COLO668 (cell line): Measurements from ENCODE around the gene WSCD2.
"Not testable (repeated sequence)": the region's sequence is repeated elsewhere in the genome, so short reads cannot be mapped to it uniquely, and the experiment has no call there.

Source experiments
- DNase-seq: peaks from one replicate; lab custom pipeline; 2025; ENCODE audit not compliant: unreplicated experiment; lab: John Stamatoyannopoulos, UW

The WSCD2 gene

DNA sequence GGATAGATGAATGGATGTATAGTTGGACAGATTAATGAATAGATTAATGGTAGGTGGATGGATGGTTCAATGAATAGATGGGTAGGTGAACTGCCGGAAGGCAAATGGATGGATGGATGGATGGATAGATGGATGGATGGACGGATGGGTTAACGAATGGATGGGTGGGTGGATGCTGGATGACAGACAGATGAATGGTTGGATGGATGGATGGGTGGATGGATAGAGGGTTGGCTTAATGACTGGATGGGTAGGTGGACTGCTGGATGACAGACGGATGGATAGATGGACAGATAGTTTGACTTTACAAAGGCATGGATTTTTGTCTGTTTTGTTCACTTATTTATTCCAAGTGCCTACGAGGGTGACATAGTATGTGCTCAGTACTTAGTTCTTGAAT is 64.4 kb downstream of the WSCD2 start:
- DNase-seq: no peak

DNA sequence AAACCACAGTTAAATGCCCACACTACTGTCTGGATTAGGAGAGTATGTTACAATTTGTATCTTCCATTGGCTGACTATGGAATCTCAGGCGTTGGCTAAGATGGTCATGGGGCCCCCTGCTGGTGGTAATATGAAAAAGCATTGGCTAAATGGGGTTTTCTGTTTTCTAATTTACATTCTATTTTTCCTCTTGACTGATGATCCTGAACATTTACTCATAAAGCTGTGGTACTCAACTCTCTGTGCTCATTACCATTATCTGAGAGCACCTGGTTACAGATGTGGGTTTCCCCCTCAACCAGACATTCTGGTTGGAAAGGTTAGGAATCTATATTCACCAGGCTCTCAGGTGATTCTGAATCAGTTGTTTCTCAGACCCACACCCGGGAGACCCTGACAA is 64.8 kb downstream of the WSCD2 start:
- DNase-seq: peak; percentile 5

DNA sequence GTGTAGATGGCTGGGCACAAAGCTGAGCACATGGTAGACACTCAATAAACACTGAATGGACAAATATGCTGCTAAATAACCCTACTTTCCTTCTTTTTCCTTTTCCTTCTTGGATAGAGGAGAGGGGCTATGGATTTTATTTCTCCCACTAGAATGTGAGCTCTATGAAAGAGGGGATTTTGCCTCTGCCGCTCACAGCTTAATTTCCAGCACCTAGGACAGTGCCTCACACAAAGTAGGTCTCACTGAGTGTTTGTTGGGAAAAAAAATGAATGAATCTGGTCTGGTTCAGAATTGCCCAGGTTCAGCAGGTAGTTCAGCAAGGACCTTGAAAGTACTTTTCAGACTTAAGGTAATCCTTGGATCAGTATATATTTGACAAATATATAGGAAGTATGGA is 65.5 kb downstream of the WSCD2 start:
- DNase-seq: no peak

DNA sequence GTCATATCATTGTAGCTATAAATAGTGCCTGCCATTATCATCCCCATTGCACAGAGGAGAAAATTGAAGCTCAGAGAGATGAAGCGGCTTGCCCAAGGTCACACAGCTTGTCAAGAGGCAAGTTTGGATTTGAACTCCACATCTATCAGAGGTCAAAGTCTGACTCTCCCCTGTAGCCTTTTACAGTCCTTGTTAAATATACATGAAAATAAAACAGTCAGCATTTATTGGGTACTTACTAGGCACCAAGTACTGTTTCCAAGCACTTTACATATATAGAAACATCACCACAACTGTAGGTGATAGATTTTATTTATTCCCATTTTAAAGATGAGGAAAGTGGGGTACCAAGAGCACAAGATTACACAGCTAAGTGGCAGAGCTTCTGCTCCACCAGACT is 67.2 kb downstream of the WSCD2 start:
- DNase-seq: no peak

DNA sequence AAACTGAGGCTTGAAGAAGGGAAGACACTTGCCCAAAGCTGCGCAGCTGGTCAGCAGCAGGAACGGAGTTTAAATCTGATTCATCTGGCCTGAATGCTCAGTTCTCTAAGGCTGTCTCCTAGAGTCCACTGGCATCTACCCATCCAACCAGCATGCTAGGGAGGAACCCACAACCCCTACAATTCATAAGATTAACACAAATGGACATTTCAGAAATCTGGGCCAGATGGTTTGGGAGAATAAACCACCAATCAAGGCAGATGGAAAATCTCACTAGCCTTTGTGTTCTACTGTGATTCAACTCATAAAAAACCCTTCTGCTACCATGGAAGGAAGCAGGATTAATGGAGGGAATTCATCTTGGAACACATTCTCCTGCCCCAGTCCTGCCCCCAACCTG is 67.8 kb downstream of the WSCD2 start:
- DNase-seq: no peak

DNA sequence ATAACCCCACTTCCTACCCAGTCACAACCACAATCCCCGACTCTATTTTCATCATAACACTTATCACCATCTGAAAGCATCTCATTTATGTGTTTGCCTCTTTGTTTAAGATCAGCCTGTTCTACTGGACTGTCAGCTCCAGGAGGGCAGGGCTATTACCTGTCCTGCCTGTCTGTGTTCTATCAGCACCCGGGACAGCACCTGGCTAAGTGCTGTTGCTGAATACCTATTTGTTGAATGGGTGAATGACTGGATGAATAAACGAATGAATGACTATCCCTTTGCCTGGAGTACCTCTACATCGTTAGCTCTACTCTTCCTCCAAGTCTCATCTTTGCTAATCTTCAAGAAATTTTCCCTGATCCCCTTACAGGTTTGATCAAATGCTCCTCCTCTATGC is 69.0 kb downstream of the WSCD2 start:
- no peak for DNase-seq

DNA sequence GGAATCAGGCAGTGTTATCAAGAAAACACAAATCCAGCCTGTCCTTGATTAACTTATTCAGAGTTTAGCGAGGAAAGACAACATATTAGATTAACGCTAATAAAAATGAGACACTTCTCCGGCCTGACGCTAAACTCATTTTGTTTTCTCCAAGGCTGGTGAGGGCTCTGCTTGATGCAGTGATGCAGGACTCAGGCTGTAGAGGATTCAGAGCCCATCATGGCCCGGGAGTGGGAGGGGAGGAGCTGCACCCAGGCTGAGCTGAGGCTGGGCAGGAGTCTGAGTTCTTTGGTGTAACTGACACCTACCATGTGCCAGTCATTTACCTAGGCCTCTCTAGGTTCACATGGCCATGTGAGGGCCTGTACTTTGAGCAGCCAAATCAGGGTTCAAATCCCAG is 70.0 kb downstream of the WSCD2 start:
- no peak for DNase-seq

DNA sequence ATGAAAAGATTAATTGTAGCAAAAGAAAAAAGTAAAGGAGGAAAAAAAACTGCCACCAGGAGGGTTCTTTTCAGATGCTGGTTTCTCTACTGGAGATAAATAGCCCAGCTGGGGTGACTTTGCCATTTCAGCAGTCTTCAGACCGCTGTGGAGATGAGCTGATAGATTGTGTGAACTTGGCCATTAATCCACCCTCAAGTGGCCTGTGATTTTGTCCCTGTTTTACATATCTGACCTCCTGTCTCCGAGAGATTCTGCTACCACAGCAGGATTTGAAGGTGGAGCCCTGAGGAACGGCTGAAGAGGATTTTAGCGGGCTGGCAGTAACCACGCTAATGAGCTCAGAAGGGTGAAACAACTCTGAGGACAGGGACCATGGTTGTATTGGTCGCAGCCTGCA is 72.7 kb downstream of the WSCD2 start:
- DNase-seq: no peak

DNA sequence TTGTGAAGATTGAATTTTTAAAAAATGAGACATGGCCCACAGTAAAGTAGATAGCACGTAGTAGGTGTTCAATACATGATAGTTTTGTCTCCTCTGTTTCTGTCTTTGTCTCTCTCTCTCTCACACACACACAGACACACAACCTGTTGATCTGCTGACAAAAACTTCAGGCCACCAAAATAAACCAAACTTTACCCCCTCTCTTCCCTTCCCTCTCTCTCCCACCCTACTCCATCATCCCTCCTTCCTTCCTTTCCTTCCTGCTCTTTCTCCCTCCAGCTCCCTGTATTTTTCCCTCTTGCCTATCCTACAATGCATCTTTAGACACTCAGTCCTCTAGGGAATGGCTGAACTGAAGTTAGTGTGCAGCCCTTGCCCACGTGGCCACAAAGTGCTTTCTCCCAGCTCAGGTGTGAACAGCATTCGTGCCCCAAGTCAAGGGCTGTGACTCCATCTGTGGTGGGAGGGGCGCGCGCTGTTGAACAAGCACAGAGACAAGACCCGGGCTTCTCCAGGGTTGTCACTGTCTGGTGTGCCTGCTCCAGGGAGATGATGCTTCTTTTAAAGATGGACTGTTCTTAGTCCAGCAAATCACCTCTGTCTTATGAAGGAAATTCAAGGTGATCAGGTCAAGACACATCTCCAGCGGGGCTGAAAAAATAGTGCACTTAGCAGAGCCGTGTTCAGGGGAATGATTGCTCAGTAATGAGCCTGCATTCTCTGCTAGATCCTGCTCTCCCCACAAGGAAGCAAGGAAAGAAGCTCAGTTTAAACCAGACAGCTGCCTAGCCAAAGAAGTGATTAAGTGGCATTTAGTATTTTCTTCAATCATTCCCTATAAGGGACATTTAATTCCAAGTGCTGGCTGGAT is 75.3 kb downstream of the WSCD2 start:
- DNase-seq: no peak

DNA sequence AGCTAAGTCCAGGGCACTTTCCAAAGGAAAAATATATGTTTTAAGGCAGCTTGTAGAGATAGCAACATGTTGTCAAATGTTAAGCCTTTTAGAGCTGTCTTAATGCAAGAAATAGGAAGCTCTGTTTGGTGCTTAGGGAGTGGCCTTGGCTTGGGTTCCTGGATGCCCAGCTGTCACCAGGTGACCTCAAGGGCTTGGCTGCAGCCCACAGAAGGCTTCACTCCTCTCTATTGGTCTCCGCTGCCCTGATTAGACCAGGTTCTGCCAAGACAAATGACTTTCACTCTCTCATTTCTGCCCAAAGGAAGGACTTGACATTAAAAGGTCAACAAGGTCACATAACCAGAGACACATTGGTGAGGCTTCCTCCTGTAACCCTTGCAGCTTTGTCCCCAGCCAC is 76.8 kb downstream of the WSCD2 start:
- DNase-seq: no peak

DNA sequence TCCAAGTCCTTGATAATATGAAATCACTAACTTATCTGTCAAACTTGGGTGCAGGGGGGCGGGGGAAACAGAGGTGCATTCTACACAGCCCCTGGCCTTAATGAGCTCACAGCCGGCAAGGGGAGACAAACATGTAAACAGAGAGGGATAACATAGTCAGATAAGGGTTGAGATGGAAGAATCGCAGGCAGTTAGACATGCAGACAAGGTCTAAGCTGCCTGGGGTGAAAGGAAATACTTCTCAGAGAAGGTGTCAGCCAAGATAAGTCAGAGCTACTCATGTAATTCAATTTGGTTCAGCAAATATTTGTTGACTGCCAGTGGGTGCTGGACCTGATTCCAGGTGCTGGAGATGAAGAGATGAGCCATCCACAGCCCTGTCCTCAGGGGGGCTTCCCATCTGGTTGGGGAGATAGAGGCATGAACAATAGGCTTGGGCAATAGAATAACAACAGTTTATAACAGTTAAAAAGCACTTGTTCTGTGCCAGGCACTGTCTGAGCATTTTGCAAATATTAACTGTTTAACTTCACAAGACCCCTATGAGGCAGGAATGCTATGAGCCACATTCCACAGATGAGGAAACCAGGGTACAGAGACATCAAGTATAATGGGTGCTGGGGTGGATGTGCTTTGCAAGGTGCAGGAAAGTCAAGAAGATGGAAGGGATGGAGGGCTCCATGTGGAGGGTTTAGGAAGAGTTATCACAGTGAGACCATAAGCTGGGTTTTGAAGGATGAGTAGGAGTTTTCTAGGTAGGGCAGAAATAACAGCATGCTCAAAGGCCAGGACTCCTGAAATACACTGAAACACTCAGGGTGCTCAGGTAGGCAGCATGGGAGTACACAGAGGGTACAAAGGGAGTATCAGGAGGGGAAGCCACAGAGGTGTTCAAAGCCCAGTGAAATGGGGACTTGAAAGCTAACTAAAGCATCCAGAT is 79.0 kb downstream of the WSCD2 start:
- no peak for DNase-seq

DNA sequence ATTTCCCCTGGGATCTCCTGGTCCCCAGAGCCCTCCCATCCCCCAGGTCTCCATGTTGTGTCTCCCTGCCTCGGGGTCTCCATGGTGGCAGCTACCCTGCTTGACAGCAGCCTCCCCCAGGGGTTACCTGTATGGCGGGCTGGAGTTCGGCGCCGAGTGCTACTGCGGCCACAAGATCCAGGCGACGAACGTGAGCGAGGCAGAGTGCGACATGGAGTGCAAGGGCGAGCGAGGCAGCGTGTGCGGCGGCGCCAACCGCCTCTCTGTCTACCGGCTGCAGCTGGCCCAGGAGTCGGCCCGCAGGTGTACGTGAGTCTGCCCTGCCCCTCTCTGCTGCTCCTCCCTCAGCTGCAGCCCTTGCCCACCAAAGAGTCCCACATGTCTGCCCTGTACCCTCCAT is 80.9 kb downstream of the WSCD2 start:
- DNase-seq: no peak

DNA sequence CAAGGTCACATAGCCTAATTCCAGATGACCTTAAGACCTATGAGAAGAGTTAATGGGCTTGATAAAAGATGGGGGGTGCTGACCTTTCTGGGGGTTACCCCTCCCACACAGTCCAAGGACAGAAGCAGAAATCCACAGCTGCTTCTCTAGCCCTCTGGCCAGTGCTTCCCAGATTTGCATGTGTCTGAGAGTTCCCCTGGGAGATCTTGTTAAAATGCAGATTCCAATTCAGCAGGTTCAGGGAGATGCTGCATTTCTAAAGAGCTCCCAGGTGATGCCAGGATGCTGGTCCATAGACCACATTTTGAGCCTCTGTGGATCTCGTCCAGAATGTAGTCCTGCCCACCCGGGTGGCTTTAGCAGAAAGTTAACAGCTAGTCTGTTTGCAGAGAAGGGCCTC is 82.1 kb downstream of the WSCD2 start:
- no peak for DNase-seq

DNA sequence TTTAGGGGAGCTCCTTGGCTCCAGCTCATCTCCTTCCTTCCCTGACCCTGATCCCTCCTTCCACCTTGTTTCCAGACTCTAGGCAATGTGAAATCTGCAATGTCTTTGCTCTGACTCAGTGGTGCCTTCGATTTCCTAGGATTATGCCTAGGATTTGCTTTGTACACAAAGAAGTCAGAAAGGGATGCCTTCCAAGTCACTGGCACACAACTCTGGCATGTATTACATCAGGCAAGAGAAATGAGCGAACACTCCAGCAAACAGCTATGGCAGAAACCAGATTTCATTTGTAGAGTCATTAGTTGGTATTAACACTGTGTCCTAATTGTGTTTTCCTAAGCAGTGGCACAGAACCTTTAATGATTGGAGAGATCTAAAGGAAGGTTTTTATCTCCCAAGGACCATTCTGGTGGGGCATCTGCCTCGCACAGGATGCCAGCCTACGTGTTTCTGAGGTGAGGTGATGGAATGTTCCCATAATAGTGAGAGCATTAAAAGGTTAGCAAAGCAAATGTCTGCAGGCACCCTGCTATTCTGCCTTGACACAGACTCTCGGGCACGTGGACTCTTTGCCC is 84.9 kb downstream of the WSCD2 start:
- no peak for DNase-seq

DNA sequence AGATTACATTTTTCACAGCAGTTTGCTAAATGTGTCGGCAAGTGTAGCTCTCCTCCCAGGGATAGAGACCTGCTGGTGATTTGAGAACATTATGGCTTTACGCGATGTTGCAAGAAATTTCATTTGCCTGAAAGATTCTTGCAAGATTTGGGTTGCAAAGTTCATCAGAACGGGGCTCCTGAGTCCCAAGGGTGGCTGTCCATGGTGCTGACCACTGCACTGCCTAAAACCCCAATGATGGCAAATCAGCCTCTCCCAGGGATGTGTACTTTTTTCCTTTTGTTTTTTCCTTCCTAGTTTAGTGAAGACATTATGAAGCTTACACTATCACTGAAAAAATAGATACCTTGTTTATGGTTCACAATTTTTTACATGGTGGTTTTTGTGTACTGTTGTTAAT is 85.4 kb downstream of the WSCD2 start:
- DNase-seq: no peak

DNA sequence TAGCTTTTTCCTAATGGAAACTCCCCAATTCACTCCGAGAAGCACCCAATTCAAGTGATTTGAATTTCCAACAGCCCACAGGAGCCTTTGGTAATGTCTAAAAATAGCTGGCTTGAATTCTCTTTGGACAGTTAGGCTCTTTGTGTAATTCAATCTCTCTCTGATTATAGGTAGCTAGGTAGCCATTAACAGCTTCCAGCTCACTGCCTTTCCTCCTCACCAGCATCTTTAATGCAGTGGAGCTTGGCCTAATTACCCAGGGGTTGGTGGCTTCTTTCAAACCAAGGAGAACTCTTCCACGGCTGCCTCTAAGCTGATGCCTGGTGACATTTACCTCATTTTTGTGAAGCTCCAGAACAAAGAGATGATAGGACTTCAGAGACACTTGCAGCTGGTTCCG is 86.4 kb downstream of the WSCD2 start:
- DNase-seq: no peak

DNA sequence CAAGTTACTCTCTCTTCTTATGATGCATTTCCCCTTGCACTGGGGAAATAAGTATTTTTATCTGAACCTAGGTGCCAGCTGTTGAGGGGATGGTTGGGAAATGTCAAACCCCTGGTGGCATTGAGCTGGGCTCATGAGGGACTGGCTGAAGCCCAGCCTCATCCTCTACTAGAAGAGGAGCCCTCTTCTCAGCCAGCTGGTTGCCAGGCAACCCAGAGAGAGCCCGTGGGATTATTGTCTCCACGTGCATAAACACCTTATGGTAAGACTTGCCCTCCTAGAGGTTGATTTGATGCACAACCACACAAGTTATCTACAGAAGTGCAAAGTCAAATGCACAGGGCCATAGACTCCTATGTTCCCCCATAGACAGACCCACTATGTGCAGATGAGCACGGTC is 89.8 kb downstream of the WSCD2 start:
- DNase-seq: no peak

DNA sequence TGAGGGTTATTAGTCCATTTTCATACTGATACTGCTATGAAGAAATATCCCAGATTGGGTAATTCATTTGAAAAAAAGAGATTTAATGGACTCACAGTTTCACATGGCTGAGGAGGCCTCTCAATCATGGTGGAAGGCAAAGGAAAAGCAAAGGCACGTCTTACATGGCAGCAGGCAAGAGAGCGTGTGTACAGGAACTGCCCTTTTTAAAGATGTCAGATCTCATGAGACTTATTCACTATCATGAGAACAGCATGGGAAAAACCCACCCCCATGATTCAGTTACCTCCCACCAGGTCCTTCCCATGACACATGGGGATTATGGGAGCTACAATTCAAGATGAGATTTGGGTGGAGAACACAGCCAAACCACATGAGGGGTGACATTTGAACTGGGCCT is 96.0 kb downstream of the WSCD2 start:
- DNase-seq: not testable (repeated sequence)

DNA sequence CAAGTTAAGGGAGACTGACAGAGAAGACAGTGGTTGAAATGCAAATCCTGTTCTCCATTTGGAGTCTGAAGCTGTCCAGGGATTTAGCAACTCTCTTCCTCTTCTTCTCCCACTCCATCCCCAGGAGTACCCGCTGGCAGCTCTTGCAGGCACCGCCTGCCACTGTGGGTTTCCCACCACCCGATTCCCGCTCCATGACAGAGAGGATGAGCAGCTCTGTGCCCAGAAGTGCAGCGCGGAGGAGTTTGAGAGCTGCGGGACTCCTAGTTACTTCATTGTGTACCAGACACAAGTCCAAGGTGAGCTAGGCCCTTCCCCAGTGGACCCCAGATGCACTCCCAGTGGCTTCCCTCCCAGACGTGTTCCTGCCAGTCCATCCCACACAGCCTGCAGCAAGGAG is 97.8 kb downstream of the WSCD2 start:
- DNase-seq: no peak

DNA sequence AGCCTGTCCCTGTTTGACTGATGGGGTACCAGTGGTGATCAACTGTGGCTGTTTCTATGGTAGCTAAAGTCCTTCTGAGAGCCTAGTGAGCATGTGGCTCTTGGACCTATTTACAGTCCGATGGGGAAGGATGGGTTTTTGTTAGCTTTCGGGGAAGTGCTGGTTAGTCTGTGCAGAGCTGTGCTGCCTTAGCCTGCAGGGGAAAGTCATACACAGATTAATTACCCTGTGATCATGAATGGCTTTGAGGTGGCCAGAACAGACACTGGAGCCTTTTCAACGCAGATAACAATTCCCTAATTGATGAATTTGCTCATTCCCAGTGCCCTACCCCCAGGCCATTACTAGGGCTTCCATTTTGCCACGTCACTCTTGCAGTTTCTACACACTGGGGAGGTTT is 99.7 kb downstream of the WSCD2 start:
- DNase-seq: no peak

DNA sequence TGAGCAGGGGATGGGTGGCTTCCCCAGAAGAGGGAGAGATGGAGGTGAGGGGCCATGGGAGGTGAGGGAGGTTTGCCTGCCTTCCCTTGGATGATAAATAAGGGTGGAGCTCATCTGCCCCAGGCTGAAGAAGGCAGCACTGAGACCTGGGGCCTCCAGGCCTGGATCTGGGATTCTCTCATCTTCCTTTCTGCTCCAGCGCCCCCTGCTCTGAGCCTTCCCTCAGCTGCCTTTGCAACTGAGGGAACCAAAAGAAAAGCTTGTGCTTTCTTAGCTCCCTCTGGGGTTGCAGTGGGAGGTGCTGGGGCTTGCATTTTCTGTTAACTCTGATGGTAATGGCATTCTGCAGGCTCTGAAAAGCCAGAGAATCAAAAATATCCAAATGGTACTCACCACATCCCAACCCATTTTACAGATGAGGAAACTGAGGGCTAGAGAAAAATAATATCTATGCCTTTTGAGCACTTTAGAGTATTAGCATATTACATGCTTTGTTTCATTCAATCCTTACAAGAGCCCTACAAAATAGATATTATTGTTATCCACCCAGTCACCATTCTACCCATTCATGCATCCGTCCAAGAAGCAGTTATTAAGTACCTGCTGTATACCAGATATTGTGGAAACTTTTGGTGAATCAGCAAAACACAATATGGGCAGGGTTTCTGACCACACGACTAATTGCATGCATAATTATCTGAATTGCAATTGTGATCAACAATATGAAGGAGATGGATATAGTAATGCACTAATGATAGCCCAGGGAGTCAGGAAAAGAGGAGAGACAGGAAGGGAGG is 102.2 kb downstream of the WSCD2 start:
- no peak for DNase-seq
